Inflammatory macrophage treated with lipopolysaccharide for 1 hour (primary cell): ENCODE data around the gene RMND1.
"Not testable (repeated sequence)": the region's sequence is repeated elsewhere in the genome, so short reads cannot be mapped to it uniquely, and the experiment has no call there.

ENCODE experiments used
- DNase-seq, 2 donors: peaks; one replicate each; pipeline ENCODE4 v3.0.0-alpha.2; 2020 to 2022

The RMND1 gene

DNA sequence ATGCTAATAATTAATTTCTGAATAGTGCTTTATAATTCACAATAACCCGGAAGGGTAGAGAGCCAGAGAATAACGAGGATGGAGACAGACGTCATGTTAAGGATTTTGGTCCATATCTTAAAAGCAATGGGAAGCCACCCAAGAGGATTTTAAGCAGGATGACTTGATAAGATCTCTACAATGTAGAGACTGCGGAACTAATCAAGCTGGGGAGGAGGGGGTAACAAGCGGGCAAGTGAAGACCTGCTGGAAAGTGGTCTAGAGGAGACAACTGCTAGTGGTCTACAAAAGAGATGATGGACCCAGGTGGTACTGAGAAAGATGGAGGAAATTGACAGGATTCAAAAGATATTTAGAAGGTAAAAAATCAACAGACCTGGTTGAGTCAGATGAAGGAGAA, 67.8 kb downstream of the RMND1 start:
- no peak for DNase-seq

DNA sequence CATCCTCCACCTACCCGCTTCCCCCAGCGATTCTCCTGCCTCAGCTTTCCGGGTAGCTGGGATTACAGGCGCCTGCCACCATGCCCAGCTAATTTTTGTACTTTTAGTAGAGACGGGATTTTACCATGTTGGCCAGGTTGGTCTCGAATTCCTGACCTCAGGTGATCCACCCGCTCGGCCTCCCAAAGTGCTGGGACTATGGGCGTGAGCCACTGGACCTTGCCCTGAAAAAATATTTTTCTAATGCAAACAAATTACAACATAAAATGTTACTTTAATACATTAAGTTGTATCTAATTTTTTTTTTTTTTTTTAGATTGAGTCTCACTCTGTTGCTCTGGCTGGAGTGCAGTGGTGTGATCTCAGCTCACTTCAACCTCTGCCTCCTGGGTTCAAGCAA, 69.3 kb downstream of the RMND1 start:
- not testable (repeated sequence) for DNase-seq

DNA sequence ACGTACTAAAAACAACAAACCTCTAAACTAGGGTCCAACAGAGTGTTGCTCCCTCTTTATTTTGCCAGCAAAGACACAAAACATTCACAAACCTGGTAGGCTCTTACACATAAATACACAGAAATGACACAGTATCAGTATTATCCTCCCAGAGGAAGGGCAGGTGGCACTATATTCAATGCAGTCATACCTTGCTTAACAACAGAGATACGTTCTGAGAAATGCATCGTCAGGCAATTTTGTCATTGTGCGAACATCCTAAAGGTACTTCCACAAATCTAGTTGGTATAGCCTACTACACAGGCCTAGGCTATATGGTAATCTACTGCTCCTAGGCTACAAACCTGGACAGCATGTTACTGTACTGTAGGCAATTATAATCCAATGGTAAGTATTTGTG, 70.2 kb downstream of the RMND1 start:
- no peak for DNase-seq

DNA sequence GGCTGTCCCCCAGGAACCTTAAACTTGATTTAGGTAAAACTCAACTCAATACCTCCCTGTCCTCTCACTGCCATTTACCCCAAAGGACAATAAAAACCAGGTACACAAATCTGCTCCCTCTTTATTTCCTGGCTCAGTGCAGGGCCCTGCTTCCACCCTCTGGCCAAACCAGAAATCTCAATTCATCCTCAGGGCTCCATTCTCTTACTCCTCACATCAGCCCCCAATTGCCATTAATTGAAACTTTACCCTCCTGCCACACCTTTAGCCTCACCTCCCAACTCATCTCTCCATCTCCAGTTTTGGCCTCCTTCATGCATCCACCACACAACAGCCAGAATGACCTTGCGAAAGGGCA, 71.1 kb downstream of the RMND1 start:
- DNase-seq, result no peak

DNA sequence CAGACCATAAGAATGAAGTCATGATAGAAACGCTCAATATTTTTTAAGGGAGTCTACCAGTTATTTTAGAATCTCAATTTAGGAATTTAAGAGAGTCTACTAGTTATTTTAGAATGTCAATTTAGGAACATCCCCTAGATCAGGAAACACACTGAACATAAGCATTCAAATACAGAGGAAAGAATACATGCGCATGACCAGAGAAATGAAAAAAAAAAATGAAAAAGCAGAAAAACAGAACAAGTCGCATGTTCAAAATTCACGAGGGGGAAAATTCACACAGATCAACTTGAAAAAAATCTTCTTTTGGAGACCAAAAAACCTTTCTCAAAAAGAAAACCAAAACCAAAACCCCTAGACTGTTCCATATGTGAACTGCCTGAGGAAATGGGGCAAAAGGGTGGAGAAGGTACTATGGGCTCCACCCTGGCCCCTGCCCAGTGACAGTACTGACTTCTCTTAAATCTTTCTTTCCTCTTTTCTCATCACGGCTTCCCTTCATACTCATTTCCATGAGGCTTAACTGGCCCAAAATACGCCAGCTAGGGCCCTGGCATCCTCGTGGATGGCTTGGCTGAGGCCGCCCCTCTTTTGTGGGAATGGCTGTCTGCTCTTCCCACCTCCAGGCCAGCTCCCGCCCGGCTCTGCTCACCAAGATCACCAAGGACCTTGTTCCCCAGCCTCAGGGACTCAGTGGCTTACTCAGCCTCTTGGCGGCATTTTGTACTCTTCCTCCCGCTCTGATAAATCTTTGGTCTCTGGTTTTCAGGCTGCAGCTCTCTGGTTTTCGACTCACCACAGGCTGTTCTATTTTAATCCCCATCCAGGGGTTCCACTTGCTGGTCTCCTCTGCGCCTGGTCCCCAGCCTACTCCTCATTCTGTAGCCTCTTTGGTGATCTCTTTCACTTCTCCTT, 71.7 kb downstream of the RMND1 start:
- peak; percentile 55 to 61 for DNase-seq

DNA sequence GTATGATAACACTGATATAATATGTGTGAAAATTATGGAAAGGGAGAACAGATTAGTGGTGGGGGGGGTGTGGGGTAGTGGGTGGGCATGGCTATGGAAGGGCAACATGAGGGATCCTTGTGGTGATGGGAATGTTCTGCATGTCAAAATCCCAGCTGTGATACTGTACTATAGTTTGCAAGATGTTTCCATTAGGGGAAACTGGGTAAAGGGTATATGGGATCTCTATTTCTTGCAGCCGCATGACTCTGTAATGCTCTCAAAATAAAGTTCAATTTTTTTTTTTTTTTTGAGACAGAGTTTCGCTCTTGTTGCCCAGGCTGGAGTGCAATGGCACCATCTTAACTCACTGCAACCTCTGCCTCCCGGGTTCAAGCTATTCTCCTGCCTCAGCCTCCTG, 74.8 kb downstream of the RMND1 start:
- no peak for DNase-seq

DNA sequence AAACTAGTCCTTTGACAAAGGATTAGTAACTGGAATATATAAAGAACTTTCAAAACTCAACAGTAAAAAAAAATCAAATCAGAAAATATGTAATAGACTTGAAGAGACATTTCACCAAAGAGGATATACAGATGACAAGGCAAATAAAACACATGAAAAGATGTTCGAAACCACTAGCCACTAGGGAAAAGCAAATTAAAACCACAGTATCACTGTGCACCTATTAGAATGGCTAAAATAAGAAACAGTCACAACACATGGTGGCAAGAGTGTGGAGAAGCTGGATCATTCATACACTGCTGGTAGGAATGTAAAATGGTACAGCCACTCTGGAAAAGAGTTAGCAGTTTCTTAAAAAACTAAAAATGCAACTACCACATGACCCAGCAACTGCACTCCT, 75.5 kb downstream of the RMND1 start:
- DNase-seq, result no peak

DNA sequence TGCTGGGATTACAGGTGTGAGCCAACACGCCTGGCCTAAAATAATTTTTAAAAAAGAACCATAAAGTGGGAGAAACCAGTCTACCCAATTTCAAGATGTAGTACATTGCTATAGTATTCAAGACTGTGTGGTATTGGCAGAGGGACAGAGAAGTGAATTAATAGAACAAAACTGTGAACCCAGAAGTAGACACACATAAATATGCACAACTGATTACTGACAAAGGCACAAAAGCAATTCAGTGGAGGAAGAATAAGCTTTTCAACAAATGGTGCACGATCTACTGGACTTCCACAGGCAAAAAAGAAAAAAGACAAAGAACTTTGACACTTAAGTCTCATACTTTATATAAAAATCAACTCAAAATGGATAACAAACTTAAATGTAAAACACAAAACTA, 76.1 kb downstream of the RMND1 start:
- DNase-seq, result no peak

DNA sequence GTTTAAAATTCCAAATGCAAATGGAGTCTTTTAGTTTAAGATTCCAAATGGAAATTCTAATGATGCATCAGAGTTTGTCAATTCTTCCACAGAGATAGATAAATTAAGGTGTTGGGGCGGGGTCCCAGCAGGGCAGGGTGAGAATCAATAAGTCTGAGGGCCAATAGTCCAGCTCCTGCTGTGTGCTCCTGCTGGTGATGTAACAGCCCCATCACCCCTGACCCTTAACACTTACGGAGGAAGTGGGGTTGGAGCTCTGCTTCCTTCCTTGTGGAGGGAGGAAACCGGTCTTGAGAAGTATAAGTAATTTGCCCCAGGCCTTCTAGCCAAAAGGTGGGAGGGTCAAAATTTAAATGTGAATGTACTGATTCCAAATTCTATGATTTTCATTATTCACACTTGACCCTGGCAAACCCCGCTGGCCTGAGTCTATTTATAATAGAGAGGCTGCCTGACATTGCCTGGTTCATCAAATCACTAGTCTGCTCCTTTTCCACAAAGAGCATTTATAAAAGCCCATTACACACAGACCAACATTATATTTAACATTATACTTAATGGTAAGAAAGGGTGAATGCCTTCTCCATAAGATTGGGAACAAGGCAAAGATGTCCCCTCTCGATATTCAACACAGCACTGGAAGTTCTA, 77.8 kb downstream of the RMND1 start:
- DNase-seq, result peak; percentile 35 to 48

DNA sequence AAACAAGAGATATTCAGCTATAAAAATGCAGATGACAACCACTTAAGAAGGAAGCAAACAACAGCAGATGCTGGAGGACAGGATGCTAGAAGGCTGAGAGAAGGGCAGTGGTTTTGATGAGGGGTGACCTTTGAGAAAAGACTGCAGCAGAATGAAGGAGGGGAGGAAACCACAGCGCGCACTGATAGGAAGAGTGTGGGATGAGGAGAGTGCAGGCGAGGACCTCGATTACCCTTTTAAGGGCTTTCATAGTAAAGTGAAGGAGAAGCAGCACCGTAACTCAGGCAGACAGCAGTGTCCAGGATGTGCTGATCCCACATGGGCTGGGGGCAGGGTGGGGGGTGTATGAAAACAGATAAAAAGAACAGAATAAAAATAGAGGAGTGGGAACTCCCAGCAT, 79.8 kb downstream of the RMND1 start:
- DNase-seq, result no peak

DNA sequence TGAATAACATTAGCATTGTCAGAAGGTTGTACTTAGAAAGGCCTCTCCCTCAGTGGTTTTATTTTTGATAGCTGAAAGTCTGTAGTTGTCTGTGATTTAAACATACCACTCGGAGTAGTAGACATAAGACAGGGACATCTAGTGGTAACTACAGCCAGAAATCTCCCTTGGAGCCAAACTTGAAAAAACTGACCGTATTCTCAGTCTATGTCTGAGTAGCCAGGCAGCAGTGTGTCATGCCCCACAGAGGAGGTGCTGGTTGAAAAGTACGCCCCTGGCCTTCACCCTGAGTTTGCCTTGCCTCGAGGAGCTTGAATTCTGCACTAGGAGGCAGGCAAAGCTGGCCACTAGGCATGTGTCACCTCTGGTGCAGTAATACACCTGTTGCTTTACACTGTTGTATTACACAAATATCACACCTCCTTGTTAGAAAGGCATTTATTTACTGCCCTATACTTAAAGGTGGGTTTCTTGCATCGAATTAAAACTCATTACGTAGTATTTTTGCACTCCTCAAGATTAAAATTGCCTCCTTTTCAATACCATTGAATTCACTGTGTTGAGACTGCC, 81.3 kb downstream of the RMND1 start:
- no peak for DNase-seq

DNA sequence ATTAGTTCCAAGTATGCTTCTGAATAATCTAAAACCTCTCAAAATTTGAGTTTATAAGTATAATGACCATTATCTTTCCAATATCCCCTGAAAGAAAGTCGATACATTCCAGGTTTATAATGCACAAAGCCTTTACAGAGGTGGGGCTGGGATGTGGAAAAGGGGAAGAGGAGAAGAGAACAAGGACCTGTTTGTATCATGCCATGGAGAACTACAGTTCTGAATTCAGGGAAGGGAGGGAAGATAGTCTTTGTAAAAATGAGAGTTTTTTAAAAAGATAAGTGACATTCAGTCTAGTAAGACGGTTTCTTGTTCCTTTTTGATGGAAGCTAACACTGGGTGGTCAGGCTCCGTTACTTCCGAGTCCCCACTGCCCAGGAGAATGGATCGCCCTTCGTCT, 86.7 kb downstream of the RMND1 start:
- no peak for DNase-seq

DNA sequence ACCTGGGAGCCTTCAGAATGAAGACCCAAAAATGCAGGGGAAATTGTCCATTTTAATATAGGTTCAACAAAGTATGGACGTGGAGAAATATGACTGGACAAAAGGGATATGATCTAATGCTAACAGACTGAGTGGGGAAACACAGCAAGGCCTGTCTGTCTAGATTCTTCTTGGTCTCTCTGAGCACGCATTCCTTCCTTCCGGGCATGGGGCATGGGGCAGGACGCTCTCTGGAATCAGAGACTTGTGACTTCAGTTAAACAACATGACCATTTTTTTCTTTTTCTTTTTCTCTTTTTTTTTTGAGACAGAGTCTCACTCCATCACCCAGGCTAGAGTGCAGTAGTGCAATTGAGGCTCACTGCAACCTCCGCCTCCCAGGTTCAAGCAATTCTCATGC, 92.4 kb downstream of the RMND1 start:
- no peak for DNase-seq

DNA sequence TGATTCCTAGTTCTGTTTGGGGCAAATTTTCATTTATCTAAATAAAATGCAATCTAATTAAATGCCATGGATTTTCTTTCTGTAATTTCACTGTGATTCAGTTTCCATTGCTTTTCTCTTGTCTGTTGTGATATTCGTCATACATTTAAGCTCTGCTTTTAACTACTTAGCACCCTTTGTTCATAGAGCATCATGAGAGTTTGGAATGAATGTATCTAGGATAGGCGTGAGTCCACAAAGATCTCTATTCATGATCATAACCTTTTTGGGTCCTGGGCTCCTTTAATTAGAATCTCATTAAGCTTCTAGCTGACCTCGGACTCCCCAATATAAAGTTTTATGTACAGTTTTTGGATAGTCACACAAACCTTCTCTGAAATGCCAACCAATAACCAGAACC, 93.5 kb downstream of the RMND1 start:
- DNase-seq, result no peak

DNA sequence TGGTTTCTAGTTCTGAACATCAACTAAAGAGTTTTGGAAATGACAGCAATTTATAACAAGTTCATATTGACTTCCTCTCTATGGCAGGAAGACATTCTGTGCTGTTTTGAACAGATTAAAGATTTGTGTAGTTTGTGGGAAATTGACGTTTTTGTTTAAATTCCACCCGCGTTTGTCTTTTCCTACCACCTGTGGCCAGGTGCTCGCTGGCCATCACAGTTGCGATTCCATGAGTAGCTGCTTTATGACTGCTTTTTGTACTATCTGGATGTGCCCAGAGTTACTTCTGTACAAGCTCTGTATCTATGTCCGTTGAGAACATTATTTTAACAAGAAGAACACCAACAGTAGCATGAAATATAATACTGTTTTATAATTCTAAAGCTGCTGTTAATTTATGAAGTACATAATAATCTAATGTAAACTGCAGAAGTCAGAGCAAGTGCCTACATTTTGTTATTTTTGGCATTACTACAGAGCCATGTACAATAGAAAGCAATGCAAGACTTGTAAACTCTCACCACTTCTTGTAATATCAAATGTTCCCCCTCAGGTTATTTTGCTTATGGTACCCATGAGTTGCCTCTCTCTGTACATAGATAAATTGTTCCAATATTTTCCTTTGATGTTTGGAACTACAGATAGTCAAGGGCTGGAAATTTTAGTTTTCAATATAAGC, 94.0 kb downstream of the RMND1 start:
- no peak for DNase-seq

DNA sequence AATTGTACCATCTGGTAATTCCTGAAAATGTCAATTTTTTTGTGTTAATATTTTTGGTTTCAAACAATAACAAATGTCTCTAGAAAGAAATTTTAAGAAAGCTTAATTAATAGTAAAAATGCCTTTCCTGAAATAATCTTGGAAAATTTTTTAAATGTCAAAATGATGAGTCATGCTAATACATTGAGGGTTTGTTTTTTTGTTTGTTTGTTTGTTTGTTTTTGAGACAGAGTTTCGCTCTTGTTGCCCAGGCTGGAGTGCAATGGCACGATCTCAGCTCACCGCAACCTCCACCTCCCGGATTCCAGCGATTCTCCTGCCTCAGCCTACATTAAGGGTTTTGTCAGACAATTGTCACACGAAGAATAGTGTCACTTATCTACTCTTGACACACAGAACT, 94.9 kb downstream of the RMND1 start:
- DNase-seq, result not testable (repeated sequence)
